WERI-Rb-1 (cell line): ENCODE results near the gene GRPEL1.

Source experiments
- DNase-seq: peaks from one replicate; pipeline ENCODE4 v3.0.0-alpha.2; 2020
- H3K27ac ChIP-seq: fragments of 250-450 bp; sonication (Bioruptor Pico); 2 replicates; pipeline ENCODE4 v1.5.1; 2020; ENCODE audit warnings: mild to moderate bottlenecking, moderate library complexity
- H3K27me3 ChIP-seq: fragments of 250-450 bp; sonication (Bioruptor Pico); 2 replicates; pipeline ENCODE4 v1.5.1; 2021; ENCODE audit warnings: mild to moderate bottlenecking, low read depth, moderate library complexity; ENCODE audit not compliant: insufficient read depth, severe bottlenecking
- H3K36me3 ChIP-seq: fragments of 250-450 bp; sonication (Bioruptor Pico); 2 replicates; pipeline ENCODE4 v1.5.1; 2020; ENCODE audit warnings: mild to moderate bottlenecking, moderate library complexity
- H3K4me3 ChIP-seq: 2 replicates; pipeline ENCODE4 v1.5.1; 2011; ENCODE audit warnings: low read depth, mild to moderate bottlenecking, control low read depth, low read length
- H3K9me3 ChIP-seq: fragments of 250-450 bp; sonication (Bioruptor Pico); 2 replicates; pipeline ENCODE4 v1.5.1; 2021; ENCODE audit warnings: mild to moderate bottlenecking, moderate library complexity; ENCODE audit not compliant: severe bottlenecking
- CTCF ChIP-seq: IDR thresholded peaks from 2 replicates; pipeline ENCODE4 v1.5.1; 2011; ENCODE audit warnings: low read depth, mild to moderate bottlenecking, control low read depth, inconsistent platforms, low read length

The GRPEL1 gene

GRCh38 chr4:7066493-7066892 is 1.4 kb downstream of the GRPEL1 start:
- Histone ChIP-seq H3K9me3 (no peaks in the 10 kb centered on the region), H3K4me3 (no peak overlapping the region), H3K27me3 (no peaks in the 10 kb centered on the region), H3K27ac (no peak overlapping the region), H3K36me3 (peaks cover 39% of the 10 kb centered on the region)
- peak; percentile 4 for DNase-seq
- no peak for TF ChIP-seq CTCF

- no peak for DNase-seq
- Histone ChIP-seq H3K4me3 (no peak overlapping the region), H3K9me3 (no peaks in the 10 kb centered on the region), H3K27ac (no peak overlapping the region), H3K36me3 (peaks cover 44% of the 10 kb centered on the region), H3K27me3 (no peaks in the 10 kb centered on the region)
- no peak for TF ChIP-seq CTCF
These were observed 1.9 kb downstream of the GRPEL1 start for GRCh38 chr4:7066006-7066405.

- Histone ChIP-seq H3K36me3 (peaks cover 69% of the 10 kb centered on the region), H3K4me3 (no peak overlapping the region), H3K9me3 (no peaks in the 10 kb centered on the region), H3K27ac (no peak overlapping the region), H3K27me3 (no peaks in the 10 kb centered on the region)
- TF ChIP-seq CTCF, result no peak
- DNase-seq, result peak; percentile 4
These were observed 4.5 kb downstream of the GRPEL1 start for GRCh38 chr4:7063362-7063761.

GRCh38 chr4:7062816-7063215 is 5.0 kb downstream of the GRPEL1 start:
- Histone ChIP-seq H3K36me3 (peaks cover 72% of the 10 kb centered on the region), H3K4me3 (no peak overlapping the region), H3K27me3 (no peaks in the 10 kb centered on the region), H3K27ac (no peak overlapping the region), H3K9me3 (no peaks in the 10 kb centered on the region)
- DNase-seq, result no peak
- no peak for TF ChIP-seq CTCF

- DNase-seq, result peak; percentile 3
- peaks cover 82% of the 10 kb centered on the region for H3K36me3 ChIP-seq
- TF ChIP-seq CTCF, result no peak
- no peaks in the 10 kb centered on the region for H3K27me3 ChIP-seq
- no peaks in the 10 kb centered on the region for H3K9me3 ChIP-seq
- H3K27ac ChIP-seq, result no peak overlapping the region
- no peak overlapping the region for H3K4me3 ChIP-seq
These were observed 6.0 kb downstream of the GRPEL1 start for GRCh38 chr4:7061815-7062214.

GRCh38 chr4:7060346-7061150 is 7.3 kb downstream of the GRPEL1 start:
- DNase-seq, result peak; percentile 5
- no peak for TF ChIP-seq CTCF
- Histone ChIP-seq H3K4me3 (no peak overlapping the region), H3K27me3 (no peaks in the 10 kb centered on the region), H3K36me3 (peaks cover 88% of the 10 kb centered on the region), H3K27ac (no peak overlapping the region), H3K9me3 (no peaks in the 10 kb centered on the region)
